Esophagus muscularis mucosa (tissue), 4 donors: ENCODE results near the gene KCNE1.

ENCODE experiments used
- CTCF ChIP-seq, 3 experiments: fragments of 200-600 bp in 2 of 3; fragments of 450-650 bp in 1 of 3; sonication (generic) in 2 of 3; IDR thresholded peaks; one replicate each; pipeline ENCODE4 v1.5.1; 2017 to 2019; ENCODE audit warnings: antibody characterized with exemption in 3 of 3, mild to moderate bottlenecking in 2 of 3, moderate library complexity in 1 of 3
- EP300 ChIP-seq: sonication (generic); formaldehyde crosslinking; IDR thresholded peaks from one replicate; pipeline ENCODE4 v1.6.1; 2017; ENCODE audit warnings: antibody characterized with exemption
- POLR2A ChIP-seq: fragments of 450-650 bp; IDR thresholded peaks from one replicate; pipeline ENCODE4 v1.6.1; 2017; ENCODE audit warnings: antibody characterized with exemption, moderate library complexity, mild to moderate bottlenecking, low read depth

GRCh38 chr21:34545079-34545884 is 33.3 kb upstream of the KCNE1 start:
- TF ChIP-seq CTCF (IDR thresholded peaks at IDR 0.05) (no peak), POLR2A (no peak), EP300 (peak; percentile 15)
